Fibroblast of mammary gland (primary cell): ENCODE measurements around the gene GABBR1.

Source experiments
- DNase-seq: peaks from one replicate; pipeline ENCODE4 v3.0.0-alpha.2; 2010; ENCODE audit warnings: low read depth
- H3K4me3 ChIP-seq: 2 replicates; pipeline ENCODE4 v1.5.1; 2011; ENCODE audit warnings: low read depth, mild to moderate bottlenecking, low read length, moderate library complexity; ENCODE audit not compliant: control insufficient read depth
- TF ChIP-seq, protein P1 (sequence below): conservative IDR thresholded peaks from 2 replicates; pipeline ENCODE4 v1.5.1; 2011; ENCODE audit warnings: low read depth, low read length, inconsistent platforms; ENCODE audit not compliant: control insufficient read depth, insufficient read depth

GABBR1 gene

DNA sequence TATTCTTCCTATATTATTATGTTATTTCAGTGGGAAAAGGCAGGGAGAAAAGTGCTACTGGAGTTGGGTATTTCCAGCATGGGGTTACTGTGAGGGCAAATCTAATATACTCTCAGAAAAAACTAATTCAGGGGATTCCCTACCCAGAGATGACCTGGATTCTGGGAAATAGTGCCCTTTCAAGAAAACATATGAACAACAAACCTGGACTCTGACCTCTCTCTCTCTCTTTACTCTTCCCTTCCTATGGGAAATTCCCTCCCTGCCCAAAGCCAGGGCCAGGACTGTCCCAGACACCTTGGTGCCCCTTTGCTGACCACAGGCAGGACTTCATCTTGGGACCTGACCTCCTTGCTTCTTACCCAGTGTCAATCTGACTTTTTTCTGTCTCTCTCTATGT lies 71.9 kb downstream of the GABBR1 start:
- no peak for DNase-seq

DNA sequence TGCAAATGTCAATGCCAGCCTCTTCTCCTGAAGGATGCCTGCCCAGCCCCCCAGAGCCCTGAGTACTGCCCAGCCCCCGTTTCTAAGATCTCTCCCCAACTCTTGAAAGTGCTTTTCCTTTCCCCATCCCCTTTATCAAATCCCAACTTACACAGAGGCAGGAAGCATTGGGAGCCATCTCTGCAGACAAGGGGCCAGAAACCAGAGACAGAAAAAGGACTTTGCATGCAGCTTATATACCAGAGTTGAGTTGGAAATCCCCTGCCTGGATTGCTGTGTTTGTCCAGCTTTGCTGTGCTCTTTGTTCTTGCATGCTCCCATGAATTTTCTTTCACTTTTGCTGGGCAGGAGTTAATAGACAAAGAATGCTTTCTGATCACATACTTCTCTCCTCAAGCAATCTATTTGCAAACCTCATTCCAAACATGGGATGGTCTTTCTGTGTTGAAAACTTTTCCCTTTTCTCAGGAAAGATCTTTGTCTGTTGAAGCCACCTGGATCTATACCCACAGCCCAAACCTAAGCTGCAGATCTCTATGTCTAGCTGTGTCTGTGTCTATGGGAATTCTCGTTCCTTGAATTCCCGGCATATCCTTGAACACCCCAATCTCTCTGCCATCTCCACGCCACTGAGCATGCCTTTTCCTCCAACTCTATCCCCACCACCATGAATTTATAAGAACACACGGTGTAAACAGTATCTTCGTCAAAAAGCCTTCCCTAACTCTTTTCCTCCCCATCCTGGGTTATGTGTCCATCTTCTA lies 73.3 kb downstream of the GABBR1 start, which contains the start of gene UBD:
UBD (minus strand) TSS at position 209 of the 764 bp plus-strand sequence; CDS start at position 178, 31 bp downstream.
- no peak for DNase-seq
- TF ChIP-seq, protein P1, sequence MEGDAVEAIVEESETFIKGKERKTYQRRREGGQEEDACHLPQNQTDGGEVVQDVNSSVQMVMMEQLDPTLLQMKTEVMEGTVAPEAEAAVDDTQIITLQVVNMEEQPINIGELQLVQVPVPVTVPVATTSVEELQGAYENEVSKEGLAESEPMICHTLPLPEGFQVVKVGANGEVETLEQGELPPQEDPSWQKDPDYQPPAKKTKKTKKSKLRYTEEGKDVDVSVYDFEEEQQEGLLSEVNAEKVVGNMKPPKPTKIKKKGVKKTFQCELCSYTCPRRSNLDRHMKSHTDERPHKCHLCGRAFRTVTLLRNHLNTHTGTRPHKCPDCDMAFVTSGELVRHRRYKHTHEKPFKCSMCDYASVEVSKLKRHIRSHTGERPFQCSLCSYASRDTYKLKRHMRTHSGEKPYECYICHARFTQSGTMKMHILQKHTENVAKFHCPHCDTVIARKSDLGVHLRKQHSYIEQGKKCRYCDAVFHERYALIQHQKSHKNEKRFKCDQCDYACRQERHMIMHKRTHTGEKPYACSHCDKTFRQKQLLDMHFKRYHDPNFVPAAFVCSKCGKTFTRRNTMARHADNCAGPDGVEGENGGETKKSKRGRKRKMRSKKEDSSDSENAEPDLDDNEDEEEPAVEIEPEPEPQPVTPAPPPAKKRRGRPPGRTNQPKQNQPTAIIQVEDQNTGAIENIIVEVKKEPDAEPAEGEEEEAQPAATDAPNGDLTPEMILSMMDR, result no peak
- no peak within 1 kb of the TSS for H3K4me3 ChIP-seq

More for the DNA sequence above, 71.9 kb downstream of the GABBR1 start:
- TF ChIP-seq, protein P1, result no peak
- H3K4me3 ChIP-seq, result no peak overlapping the region

DNA sequence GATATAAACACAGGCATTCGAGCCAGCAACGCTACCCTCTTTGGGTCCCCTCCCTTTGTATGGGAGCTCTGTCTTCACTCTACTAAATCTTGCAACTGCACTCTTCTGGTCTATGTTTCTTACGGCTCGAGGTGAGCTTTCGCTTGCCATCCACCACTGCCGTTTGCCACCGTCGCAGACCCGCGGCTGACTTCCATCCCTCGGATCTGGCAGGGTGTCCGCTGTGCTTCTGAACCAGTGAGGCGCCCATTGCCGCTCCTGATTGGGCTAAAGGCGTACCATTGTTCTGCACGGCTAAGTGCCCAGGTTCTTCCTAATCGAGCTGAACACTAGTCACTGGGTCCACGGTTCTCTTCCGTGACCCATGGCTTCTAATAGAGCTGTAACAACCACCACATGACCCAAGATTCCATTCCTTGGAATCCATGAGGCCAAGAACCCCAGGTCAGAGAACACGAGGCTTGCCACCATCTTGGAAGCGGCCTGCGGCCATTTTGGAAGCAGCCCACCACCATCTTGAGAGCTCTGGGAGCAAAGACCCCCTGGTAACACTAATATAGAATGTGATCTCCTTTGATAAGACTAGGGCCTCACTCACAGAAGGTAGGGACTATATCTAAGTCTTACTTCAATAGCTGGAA lies 74.4 kb downstream of the GABBR1 start:
- TF ChIP-seq, protein P1, result no peak
- H3K4me3 ChIP-seq, result no peak overlapping the region
- DNase-seq, result no peak

DNA sequence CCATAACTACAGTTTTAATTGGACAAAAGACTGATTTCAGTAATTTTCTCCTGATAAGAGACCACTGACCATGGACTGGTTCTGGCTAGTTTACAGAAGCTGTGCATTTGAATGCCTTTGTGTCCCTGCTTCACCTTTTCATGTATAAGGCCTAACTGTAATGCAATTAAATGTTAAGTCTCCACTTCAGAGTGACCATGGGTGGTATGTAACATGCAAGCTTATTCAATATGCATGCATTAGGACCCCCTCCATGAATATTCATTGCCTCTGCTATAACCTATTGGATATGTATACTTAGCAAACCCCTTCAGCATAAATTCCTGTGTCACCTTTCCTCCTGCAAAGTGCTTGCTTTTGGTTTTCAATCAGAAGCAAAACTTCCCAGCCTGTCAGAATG lies 75.7 kb downstream of the GABBR1 start:
- TF ChIP-seq, protein P1, result no peak
- no peak for DNase-seq
- no peak overlapping the region for H3K4me3 ChIP-seq

DNA sequence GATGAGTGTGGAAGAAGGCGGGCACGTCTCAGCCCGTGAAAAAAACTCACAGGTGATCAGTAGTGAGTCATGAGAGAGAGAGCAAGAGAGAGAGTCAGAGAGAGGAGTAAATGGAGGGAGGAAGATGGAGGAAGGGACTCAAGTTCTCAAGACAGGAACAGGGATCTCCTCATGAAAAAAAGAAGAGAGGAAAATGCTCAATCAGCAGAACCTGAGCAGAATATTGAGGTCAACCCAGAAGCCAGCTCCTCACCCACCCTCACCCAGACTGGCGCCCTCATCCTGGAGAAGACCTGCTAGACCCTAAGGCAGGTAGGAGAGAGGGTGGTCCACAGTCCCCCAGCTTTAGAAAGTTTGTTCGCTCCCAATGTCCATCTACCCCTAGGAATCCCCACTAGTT lies 78.2 kb downstream of the GABBR1 start:
- no peak overlapping the region for H3K4me3 ChIP-seq
- TF ChIP-seq, protein P1, result no peak
- no peak for DNase-seq

DNA sequence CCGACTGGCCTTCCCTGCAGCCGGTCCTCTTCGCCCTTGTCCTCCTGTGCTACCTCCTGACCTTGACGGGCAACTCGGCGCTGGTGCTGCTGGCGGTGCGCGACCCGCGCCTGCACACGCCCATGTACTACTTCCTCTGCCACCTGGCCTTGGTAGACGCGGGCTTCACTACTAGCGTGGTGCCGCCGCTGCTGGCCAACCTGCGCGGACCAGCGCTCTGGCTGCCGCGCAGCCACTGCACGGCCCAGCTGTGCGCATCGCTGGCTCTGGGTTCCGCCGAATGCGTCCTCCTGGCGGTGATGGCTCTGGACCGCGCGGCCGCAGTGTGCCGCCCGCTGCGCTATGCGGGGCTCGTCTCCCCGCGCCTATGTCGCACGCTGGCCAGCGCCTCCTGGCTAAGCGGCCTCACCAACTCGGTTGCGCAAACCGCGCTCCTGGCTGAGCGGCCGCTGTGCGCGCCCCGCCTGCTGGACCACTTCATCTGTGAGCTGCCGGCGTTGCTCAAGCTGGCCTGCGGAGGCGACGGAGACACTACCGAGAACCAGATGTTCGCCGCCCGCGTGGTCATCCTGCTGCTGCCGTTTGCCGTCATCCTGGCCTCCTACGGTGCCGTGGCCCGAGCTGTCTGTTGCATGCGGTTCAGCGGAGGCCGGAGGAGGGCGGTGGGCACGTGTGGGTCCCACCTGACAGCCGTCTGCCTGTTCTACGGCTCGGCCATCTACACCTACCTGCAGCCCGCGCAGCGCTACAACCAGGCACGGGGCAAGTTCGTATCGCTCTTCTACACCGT lies 79.5 kb downstream of the GABBR1 start:
- TF ChIP-seq, protein P1, result no peak
- DNase-seq, result peak; percentile 80
- no peak overlapping the region for H3K4me3 ChIP-seq
